Epithelial cell of esophagus (primary cell): Measurements from ENCODE around the gene N4BP2L1.

Source experiments
- DNase-seq: peaks from one replicate; pipeline ENCODE4 v3.0.0; 2010; ENCODE audit warnings: low read depth
- H3K4me3 ChIP-seq: 2 replicates; pipeline ENCODE4 v1.5.1; 2011; ENCODE audit warnings: mild to moderate bottlenecking, low read length, control low read depth
- TF ChIP-seq, protein P1 (sequence below): IDR thresholded peaks from 2 replicates; pipeline ENCODE4 v1.5.1; 2011; ENCODE audit warnings: low read depth, mild to moderate bottlenecking, low read length, control low read depth, inconsistent platforms; ENCODE audit not compliant: insufficient read depth; ENCODE audit errors: missing control alignments

N4BP2L1 gene

DNA sequence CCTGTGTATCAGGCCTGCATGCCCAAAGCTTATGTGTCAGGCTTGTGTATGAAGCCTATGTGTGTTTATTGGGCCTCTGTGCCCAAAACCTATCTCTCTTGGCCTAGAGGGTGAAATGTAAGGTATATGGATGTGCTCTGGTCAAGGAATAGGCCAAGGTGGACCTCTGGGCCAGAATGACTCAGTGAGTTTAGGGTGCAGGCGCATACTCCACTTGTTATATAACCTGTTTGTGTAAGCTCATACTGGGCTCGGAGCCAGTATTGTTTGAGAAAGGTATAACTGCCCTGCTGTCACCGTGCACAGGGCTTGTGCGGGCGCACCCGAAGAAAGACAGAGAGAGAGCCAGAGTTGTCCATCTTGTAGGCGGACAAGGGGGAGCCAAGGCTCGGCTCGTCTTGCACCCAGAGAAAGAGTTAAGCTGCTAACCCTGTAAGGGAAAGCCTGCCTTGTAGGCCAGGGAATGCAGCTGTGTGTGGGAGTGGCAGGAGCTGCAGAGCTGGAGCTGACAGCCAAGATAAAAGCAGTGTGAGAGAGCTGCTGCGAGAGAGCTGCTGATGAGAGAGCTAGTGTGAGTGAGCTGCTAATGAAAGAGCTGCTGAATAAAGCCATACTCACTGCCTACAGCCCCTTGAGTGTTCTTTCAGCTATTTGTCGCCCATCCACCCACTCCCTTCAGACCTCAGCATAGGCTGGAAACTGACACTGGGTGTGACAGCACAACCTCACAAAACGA lies 43.4 kb upstream of the N4BP2L1 start:
- no peak for DNase-seq
- H3K4me3 ChIP-seq: no peak overlapping the region
- TF ChIP-seq, protein P1, sequence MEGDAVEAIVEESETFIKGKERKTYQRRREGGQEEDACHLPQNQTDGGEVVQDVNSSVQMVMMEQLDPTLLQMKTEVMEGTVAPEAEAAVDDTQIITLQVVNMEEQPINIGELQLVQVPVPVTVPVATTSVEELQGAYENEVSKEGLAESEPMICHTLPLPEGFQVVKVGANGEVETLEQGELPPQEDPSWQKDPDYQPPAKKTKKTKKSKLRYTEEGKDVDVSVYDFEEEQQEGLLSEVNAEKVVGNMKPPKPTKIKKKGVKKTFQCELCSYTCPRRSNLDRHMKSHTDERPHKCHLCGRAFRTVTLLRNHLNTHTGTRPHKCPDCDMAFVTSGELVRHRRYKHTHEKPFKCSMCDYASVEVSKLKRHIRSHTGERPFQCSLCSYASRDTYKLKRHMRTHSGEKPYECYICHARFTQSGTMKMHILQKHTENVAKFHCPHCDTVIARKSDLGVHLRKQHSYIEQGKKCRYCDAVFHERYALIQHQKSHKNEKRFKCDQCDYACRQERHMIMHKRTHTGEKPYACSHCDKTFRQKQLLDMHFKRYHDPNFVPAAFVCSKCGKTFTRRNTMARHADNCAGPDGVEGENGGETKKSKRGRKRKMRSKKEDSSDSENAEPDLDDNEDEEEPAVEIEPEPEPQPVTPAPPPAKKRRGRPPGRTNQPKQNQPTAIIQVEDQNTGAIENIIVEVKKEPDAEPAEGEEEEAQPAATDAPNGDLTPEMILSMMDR: no peak

DNA sequence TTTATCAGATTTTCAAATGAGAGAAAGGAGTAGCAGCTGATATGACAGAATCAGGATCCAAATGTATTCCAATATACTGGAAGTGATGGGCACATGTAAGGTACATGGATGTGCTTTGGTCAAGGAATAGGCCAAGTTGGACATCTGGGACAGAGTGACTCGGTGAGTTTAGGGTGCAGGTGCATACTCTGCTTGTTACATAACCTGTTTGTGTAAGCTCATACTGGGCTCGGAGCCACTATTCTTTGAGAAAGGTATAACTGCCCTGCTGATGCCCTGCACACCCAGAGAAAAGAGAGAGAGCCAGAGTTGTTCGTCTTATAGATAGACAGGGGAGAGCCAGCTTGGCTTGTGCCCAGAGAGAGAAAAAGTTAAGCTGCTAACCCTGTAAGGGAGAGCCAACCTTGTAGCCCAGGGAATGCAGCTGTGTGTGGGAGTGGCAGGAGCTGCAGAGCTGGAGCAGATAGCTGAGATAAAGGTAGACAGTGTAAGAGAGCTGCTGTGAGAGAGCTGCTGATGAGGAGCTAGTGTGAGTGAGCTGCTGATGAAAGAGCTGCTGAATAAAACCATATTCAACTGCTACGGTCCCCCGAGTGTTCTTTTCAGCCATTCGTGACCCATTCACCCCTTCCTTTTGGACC lies 40.7 kb upstream of the N4BP2L1 start:
- no peak for DNase-seq
- TF ChIP-seq, protein P1: no peak
- no peak overlapping the region for H3K4me3 ChIP-seq

DNA sequence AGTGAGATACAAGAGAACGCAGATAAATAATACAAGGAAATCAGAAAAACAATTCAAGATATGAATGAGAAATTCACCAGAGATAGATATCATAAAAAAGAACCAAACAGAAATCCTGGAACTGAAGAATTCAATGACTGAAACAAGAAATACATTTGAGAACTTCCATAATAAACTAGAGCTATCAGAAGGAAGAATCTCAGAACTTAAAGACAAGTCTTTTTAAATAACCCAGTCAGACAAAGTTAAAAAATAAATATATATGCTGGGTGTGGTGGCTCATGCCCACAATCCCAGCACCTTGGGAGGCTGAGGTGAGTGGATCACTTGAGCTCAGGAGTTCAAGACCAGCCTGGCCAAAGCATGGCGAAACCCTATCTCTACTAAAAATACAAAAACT lies 28.7 kb upstream of the N4BP2L1 start:
- TF ChIP-seq, protein P1: no peak
- no peak overlapping the region for H3K4me3 ChIP-seq
- DNase-seq: no peak

DNA sequence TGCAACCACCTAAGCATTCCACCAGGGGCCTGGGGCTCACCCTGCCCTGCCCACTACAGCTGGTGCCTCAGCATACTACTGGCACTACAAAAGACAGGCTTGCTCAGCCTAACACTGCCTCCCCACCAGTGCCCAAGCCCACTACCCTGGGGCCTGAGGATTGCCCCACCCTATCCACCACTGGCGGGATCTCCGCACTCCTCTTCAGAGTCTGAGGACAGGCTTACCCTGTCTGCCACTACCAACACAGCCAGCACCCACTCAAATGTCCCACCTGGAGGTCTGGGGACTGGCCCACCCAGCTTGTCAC lies 27.6 kb upstream of the N4BP2L1 start:
- TF ChIP-seq, protein P1: no peak
- no peak overlapping the region for H3K4me3 ChIP-seq
- no peak for DNase-seq

DNA sequence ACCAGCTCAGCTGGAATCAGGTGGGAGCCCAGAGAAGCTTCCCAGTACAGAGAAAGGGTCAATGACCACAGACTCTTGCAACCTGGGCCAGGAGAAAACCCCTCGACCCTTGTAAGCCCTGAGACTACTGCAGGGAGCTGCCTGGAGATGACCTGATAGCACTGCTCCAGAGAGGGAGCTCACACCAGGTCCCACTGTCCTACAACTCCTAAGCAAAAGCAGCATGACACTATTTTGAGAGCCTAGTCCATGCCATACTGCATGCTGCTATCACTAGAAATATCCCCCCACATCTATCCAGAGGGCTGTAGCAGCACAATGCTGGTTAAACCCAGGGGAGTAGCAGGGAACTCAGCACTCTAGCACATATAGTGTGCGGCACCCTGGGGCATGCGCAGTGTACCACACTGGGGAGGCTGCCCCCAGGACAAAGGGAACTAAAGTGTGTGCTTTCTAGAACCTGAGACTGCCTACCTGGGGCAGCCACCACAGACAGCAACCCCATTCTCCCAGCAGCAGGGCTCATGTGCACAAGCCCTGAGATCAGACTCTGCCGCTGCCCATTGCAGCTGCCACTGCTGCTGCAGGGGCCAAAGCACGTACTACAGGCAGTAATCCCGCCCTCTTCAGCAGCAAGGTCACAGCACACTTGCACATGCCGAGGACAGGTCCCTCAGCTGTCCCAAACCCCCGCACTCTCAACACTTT lies 27.1 kb upstream of the N4BP2L1 start:
- no peak for DNase-seq
- TF ChIP-seq, protein P1: no peak
- H3K4me3 ChIP-seq: no peak overlapping the region

DNA sequence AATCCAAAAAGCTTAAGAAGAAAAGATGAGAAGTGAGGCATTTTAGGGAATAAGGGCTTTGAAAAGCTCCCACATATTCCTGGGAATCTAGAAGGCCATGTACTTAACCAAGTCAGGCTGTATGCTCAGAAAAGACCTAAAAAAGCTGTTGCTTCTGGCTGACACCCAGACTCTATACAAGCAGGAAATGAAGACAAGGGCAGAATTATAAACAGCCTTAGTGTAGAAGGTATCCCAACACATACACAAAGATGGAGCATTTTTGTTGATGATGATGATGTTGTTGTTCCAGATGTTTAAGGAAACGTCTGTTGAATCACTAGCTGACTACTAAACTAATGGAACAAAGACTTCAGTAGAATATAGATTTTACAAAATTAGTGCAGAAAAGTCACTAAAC lies 26.1 kb upstream of the N4BP2L1 start:
- H3K4me3 ChIP-seq: no peak overlapping the region
- TF ChIP-seq, protein P1: no peak
- DNase-seq: no peak
